SK-N-MC (cell line): ENCODE results near the gene FAM89B.

Source experiments
- EZH2 ChIP-seq: fragments of 200-600 bp; sonication (generic); IDR thresholded peaks from one replicate; pipeline ENCODE4 v1.6.1; 2017; ENCODE audit warnings: antibody characterized with exemption
- POLR2AphosphoS5 ChIP-seq: IDR thresholded peaks from 2 replicates; pipeline ENCODE4 v1.6.1; 2012; ENCODE audit warnings: mild to moderate bottlenecking, low read depth, low read length, borderline replicate concordance

DNA sequence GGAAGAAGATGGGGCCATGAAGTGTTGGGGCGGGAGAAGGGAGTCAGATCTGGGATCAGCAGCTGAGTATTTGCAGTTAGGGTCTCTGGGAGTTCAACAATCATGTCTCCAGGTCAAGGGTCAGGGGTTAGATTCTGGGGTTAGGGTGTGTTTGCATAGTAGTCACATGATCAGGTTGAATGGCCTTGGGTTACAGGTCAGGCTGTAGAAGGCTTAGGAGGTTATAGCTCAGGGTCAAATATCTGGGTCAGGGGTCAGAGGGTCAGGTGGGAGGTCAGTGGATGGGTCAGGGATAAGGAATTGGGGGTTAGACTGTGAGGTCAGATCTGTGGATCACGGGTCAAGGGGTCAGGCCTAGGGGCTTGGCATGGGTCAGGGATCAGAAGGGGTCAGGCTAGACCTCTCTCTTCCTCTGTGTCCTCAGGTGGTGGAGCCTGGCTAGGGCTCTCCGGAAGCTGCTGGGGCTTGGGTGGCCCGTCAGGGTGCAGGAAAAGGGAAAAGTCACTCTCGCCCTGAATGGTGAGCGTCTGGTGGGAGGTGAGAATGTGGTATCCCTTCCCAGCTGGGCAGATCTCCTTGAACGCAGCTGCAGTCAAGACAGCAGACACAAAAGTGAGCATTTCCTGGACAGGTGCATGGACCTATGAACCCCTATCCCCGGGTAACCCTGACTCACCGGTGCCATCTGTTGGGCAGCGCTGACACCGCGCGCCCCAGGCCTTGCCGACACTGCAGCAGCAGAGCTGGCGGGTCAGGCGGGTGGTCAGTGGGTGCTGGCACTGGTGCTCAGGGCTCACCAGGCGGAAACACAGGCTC is 20.6 kb upstream of the FAM89B start:
- TF ChIP-seq POLR2AphosphoS5: no peak
- no peak for TF ChIP-seq EZH2
